ENCODE data around the gene TSN. TPM values are rescaled to one million over a fixed set of nuclear protein-coding genes. Genes with fewer than 3 reads are reported as not detected.
"Not testable (repeated sequence)": the region's sequence is repeated elsewhere in the genome, so short reads cannot be mapped to it uniquely, and the experiment has no call there.

Gene TSN
- total RNA-seq, 1 experiment from 2014 or later, result 87.3 TPM

DNA sequence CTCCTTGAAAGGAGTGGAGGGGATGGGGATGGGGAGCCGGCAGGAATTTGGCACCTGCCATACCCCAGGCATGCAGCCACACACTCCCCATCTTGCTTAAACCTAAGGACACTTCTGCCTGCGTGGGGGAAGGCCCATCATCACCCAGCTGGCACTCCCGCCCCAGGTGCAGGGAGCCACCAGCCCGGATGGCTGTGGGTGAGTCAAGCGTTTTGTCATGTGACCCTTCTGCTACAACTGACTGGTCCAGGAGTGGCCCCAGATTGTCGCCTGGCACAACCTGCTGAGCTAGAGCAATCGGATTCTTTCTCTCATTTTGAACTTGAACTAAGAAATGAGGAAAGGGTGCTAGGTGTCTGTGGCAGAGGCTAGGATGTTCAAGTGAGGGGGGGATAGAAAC, 61.3 kb downstream of the TSN start:
- ChIA-PET POLR2A (no interaction called here), CTCF (no interaction called here)
- no peak for TF ChIP-seq HMGA2 (CRISPR knock-in tag; IDR thresholded peaks at IDR 0.05)
- TF ChIP-seq CREM (CRISPR knock-in tag; IDR thresholded peaks at IDR 0.05), result no peak
- TF ChIP-seq FOXP1 (CRISPR knock-in tag; IDR thresholded peaks at IDR 0.05; ENCODE audit: borderline replicate concordance), result no peak
- no peak for TF ChIP-seq SMAD4 (CRISPR knock-in tag; IDR thresholded peaks at IDR 0.05)
- TF ChIP-seq OVOL2 (CRISPR knock-in tag; IDR thresholded peaks at IDR 0.05; ENCODE audit: borderline replicate concordance), result no peak
- no peak for TF ChIP-seq MLX (CRISPR knock-in tag; IDR thresholded peaks at IDR 0.05)
- no peak overlapping the region for H3K27ac Mint-ChIP-seq
- peaks cover 38% of the 10 kb centered on the region for H3K4me1 Mint-ChIP-seq
- peaks cover 13% of the 10 kb centered on the region for H3K27me3 Mint-ChIP-seq (ENCODE audit: low read depth)
- DNase-seq (ENCODE audit: low spot score) (no peak), ATAC-seq (no peak)
- peaks cover 16% of the 10 kb centered on the region for H3K36me3 Mint-ChIP-seq
- peaks cover 22% of the 10 kb centered on the region for H3K9me3 Mint-ChIP-seq
- H3K4me3 Mint-ChIP-seq, result no peak overlapping the region

DNA sequence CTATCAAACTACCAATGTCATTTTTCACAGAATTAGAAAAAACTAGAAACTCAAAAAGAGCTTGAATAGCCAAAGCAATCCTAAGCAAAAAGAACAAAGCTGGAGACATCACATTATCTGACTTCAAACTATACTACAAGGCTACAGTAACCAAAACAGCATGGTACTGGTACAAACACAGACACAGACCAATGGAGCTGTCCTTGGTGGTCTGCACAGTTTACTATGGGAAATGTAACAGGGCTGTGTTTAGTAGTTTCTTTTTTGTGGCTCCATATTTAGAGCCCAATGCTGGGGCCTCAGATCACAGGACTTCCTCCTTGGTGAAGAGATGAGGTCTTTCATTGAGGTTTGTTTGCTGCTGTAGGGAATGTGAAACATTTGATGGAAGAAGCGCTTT, 61.9 kb downstream of the TSN start:
- Mint-ChIP-seq H3K36me3 (peaks cover 16% of the 10 kb centered on the region), H3K4me1 (peaks cover 38% of the 10 kb centered on the region), H3K9me3 (peaks cover 22% of the 10 kb centered on the region)
- ATAC-seq; DNase-seq (ENCODE audit: low spot score); H3K27ac Mint-ChIP-seq; CTCF ChIA-PET; H3K27me3 Mint-ChIP-seq (ENCODE audit: low read depth); H3K4me3 Mint-ChIP-seq; POLR2A ChIA-PET: not testable (repeated sequence)

Other genes starting within 250 kb of the TSN start
- not detected in 3 replicates for gene RNU4ATAC, start 224.8 kb upstream of the TSN start, total RNA-seq (2021)
- gene CLASP1, start 106.2 kb upstream of the TSN start, total RNA-seq (2021), result 47.2 to 50.0 TPM (median 48.7 TPM) in 3 replicates
- gene NIFK, start 18.8 kb upstream of the TSN start, total RNA-seq (2021), result 72.4 to 91.3 TPM (median 74.5 TPM) in 3 replicates

Data from WTC11 (cell line).